Panc1 (cell line): Measurements from ENCODE around the gene SLFN11. TPM values are rescaled to one million over a fixed set of nuclear protein-coding genes. Genes with fewer than 3 reads are reported as not detected.

Source experiments
- ATAC-seq: fragments of 200-7000 bp; cut with Tn5 transposase; 2 replicates; pipeline ENCODE4 v1.9.1; 2020; ENCODE audit warnings: mild to moderate bottlenecking, moderate library complexity
- BruUV-seq: library from RNA; stranded (reverse); fragments of 400-500 nt; replicated peaks from 2 replicates; lab custom pipeline; 2021; lab: Mats Ljungman, UMichigan
- CTCF ChIA-PET: fragments of 300-600 bp; sonication (Branson Sonifier 250); formaldehyde crosslinking; loops from one replicate; lab custom pipeline; 2022; ENCODE audit warnings: antibody characterized with exemption; lab: Charles Lee
- POLR2A ChIA-PET: fragments of 300-600 bp; sonication (Branson Sonifier 250); formaldehyde crosslinking; loops from one replicate; lab custom pipeline; 2022; ENCODE audit warnings: antibody characterized with exemption; lab: Charles Lee
- DNase-seq: peaks from one replicate; pipeline ENCODE4 v3.0.0-alpha.2; 2010; ENCODE audit warnings: low read depth, low spot score
- H3K27ac ChIP-seq: 2 replicates; pipeline ENCODE4 v1.5.1; 2011; ENCODE audit warnings: mild to moderate bottlenecking, low read length, inconsistent platforms
- H3K27me3 ChIP-seq: fragments of 200-500 bp; sonication (Bioruptor generic); 2 replicates; pipeline ENCODE4 v1.6.0; 2014; ENCODE audit warnings: low read length, inconsistent platforms; ENCODE audit not compliant: control insufficient read depth, insufficient read depth
- H3K36me3 ChIP-seq: fragments of 200-500 bp; sonication (Bioruptor generic); 2 replicates; pipeline ENCODE4 v1.5.1; 2014; ENCODE audit warnings: inconsistent platforms, mild to moderate bottlenecking, low read length, moderate library complexity; ENCODE audit not compliant: control insufficient read depth, insufficient read depth
- H3K4me1 ChIP-seq: 2 replicates; pipeline ENCODE4 v1.5.1; 2011; ENCODE audit warnings: inconsistent platforms, mild to moderate bottlenecking, low read length, moderate library complexity; ENCODE audit not compliant: control insufficient read depth, insufficient read depth
- H3K4me3 ChIP-seq, 2 experiments: 2 replicates each; pipeline ENCODE4 v1.5.1; 2011 to 2012; ENCODE audit warnings: low read depth in 2 of 2, low read length in 2 of 2, mild to moderate bottlenecking in 2 of 2, inconsistent platforms in 1 of 2, moderate library complexity in 1 of 2
- H3K9me3 ChIP-seq: fragments of 200-500 bp; sonication (Bioruptor generic); 2 replicates; pipeline ENCODE4 v1.5.1; 2014; ENCODE audit warnings: low read depth, mild to moderate bottlenecking, inconsistent platforms, low read length, moderate library complexity; ENCODE audit not compliant: control insufficient read depth, insufficient read depth
- CTCF ChIP-seq: fragments of 450-650 bp; IDR thresholded peaks from 2 replicates; pipeline ENCODE4 v1.5.1; 2017; ENCODE audit warnings: mild to moderate bottlenecking
- POLR2AphosphoS5 ChIP-seq: IDR thresholded peaks from 2 replicates; pipeline ENCODE4 v1.6.1; 2012; ENCODE audit warnings: mild to moderate bottlenecking, low read depth, low read length, moderate library complexity
- REST ChIP-seq, 2 experiments: IDR thresholded peaks; 2 replicates each; pipeline ENCODE4 v1.6.1; 2011 to 2012; ENCODE audit warnings: low read depth in 2 of 2, control low read depth in 1 of 2, low read length in 1 of 2, mild to moderate bottlenecking in 1 of 2, moderate library complexity in 1 of 2; ENCODE audit not compliant: insufficient read depth in 1 of 2
- SIN3A ChIP-seq: IDR thresholded peaks from 2 replicates; pipeline ENCODE4 v1.6.1; 2012; ENCODE audit warnings: low read depth, mild to moderate bottlenecking, low read length, moderate library complexity, borderline replicate concordance; ENCODE audit not compliant: insufficient read depth
- TCF7L2 ChIP-seq: IDR thresholded peaks from 2 replicates; pipeline ENCODE4 v1.6.1; 2011; ENCODE audit warnings: mild to moderate bottlenecking, low read depth, low read length, inconsistent platforms
- in situ Hi-C: cut with HindIII; loops from 2 replicates; pipeline ENCODE4 v1.10.0; 2016; ENCODE audit warnings: low sequenced_read_pairs, low pct_unique_long_range_greater_than_20kb
- intact Hi-C: fragments of 100-400 bp; cut with micrococcal nuclease; formaldehyde crosslinking; loops from one replicate; pipeline ENCODE4 v1.10.0; 2022; ENCODE audit not compliant: unreplicated experiment
- total RNA-seq: library from RNA; stranded (reverse); gene quantifications from one replicate; pipeline ENCODE4 v1.2.1, GENCODE V29; 2021; ENCODE audit not compliant: unreplicated experiment

The SLFN11 gene
- total RNA-seq, 1 experiment from 2014 or later = 45.0 TPM

GRCh38 chr17:35322749-35323148 lies 50.7 kb downstream of the SLFN11 start:
- DNase-seq (no peak), ATAC-seq (no peak)
- BruUV-seq = no TSS peak
- Histone ChIP-seq H3K36me3 (no peaks in the 10 kb centered on the region), H3K4me1 (no peaks in the 10 kb centered on the region), H3K27ac (no peak overlapping the region), H3K9me3 (no peaks in the 10 kb centered on the region), H3K27me3 (peaks cover 2% of the 10 kb centered on the region; the same call in 1 of the 2 replicates), H3K4me3 (no peak overlapping the region)
- ChIA-PET POLR2A (no interaction called here), CTCF (no interaction called here)
- in situ Hi-C loops = loop anchor here (25.0 kb wide), 1 partner anchor 215 kb away; the partner anchor contains the start of gene SLFN12L
- intact Hi-C loops = no loop called here
- no peak for TF ChIP-seq CTCF
- TF ChIP-seq POLR2AphosphoS5 = no peak
- TF ChIP-seq REST (IDR thresholded peaks at IDR 0.05; ENCODE audit: insufficient read depth in 1 of 2, low read depth in 2 of 2, low read length in 1 of 2) = no peak
- TF ChIP-seq SIN3A = no peak
- TF ChIP-seq TCF7L2 = no peak

GRCh38 chr17:35315971-35316370 lies 57.5 kb downstream of the SLFN11 start:
- H3K36me3 ChIP-seq = no peaks in the 10 kb centered on the region
- H3K27ac ChIP-seq = no peak overlapping the region
- TF ChIP-seq REST (IDR thresholded peaks at IDR 0.05; ENCODE audit: insufficient read depth in 1 of 2, low read depth in 2 of 2, low read length in 1 of 2) (no peak), POLR2AphosphoS5 (no peak)
- no peaks in the 10 kb centered on the region for H3K4me1 ChIP-seq
- H3K4me3 ChIP-seq = no peak overlapping the region
- peaks cover 2% of the 10 kb centered on the region; the same call in 1 of the 2 replicates for H3K27me3 ChIP-seq
- ATAC-seq = no peak
- ChIA-PET CTCF (no interaction called here), POLR2A (no interaction called here)
- no TSS peak for BruUV-seq
- in situ Hi-C loops (loop anchor here (25.0 kb wide), 1 partner anchor 221 kb away; the partner anchor contains the start of gene SLFN12L), intact Hi-C loops (no loop called here)
- no peaks in the 10 kb centered on the region for H3K9me3 ChIP-seq
- no peak for DNase-seq
